Measurements from ENCODE around the gene FICD.

DNA sequence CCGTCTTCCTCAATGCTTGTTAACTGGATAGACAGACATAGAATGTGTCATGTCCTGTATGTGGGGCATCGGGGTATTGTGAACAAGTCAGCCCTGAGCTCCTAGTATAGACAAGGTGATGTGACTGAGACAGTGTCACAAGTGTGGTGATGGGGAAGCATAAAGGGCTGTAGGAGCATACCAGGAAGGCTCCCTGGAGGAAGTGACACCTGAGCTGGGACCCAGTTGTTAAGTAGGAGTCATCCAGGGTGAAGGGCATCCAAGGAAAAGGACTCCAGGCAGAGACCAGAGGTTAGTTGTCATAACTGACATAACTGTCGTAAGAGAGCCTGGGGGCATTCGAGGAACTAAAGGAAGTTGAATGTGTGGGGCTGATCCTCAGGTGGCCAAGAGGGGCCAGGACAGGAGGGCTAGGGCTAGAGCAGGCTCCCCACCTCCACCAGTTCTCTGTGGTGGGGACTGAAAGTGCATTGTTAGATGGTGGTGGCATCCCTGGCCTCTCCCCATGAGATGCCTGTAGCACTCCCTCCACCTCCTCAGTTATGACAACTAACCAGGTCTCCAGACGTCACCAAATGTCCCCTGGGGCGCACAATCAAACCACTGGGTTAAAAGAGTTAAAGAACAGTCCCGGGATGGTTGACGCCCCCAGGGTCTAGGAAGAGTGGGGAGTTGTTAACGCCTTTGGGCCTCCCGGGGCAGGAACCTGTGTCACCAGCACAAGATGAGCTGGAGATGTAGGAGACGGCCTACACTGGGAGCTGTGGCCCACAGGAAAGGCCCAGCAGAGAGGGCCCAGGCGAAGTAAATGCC is 2.4 kb downstream of the FICD start:
- no peak for TF ChIP-seq POLR2A (IDR thresholded peaks at IDR 0.05)
- TF ChIP-seq, protein P1, sequence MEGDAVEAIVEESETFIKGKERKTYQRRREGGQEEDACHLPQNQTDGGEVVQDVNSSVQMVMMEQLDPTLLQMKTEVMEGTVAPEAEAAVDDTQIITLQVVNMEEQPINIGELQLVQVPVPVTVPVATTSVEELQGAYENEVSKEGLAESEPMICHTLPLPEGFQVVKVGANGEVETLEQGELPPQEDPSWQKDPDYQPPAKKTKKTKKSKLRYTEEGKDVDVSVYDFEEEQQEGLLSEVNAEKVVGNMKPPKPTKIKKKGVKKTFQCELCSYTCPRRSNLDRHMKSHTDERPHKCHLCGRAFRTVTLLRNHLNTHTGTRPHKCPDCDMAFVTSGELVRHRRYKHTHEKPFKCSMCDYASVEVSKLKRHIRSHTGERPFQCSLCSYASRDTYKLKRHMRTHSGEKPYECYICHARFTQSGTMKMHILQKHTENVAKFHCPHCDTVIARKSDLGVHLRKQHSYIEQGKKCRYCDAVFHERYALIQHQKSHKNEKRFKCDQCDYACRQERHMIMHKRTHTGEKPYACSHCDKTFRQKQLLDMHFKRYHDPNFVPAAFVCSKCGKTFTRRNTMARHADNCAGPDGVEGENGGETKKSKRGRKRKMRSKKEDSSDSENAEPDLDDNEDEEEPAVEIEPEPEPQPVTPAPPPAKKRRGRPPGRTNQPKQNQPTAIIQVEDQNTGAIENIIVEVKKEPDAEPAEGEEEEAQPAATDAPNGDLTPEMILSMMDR (IDR thresholded peaks at IDR 0.05), result no peak
